ENCODE results near the gene DNAI2. TPM values are rescaled to one million over a fixed set of nuclear protein-coding genes. Genes with fewer than 3 reads are reported as not detected.
A peak's percentile ranks its signal among the peaks of the same experiment; 100 is the strongest.

Gene DNAI2
- total RNA-seq, 2 donors from 2014 or later: 0.25 to 0.31 TPM

DNA sequence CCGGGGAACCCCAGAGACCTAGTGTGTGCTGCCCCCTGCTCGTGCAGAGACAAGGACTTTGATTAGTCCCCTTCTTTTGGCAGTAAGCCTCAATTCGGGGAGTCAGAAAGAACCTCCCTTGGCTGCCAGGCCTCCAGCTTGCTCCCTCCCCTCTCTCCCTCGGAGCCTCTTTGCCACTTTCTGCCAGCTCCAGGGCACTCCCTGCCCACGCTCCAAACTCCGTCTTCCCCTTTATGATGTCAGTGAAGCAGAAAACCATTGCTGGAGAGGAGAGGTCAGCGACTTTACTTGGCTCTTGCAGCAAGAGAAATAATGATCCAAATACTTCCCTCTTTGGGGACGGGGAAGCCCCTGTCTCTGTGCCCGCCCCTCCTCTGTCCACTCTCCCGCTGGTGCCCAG is 32.6 kb upstream of the DNAI2 start:
- DNase-seq (ENCODE audit: low spot score in 2 of 2) (no peak), ATAC-seq (no peak)
- no peak overlapping the region for H3K27ac Mint-ChIP-seq
- H3K9me3 Mint-ChIP-seq: no peaks in the 10 kb centered on the region
- no peaks in the 10 kb centered on the region for H3K36me3 Mint-ChIP-seq

GRCh38 chr17:74241847-74242246 is 32.2 kb upstream of the DNAI2 start:
- DNase-seq (ENCODE audit: low spot score in 2 of 2): no peak
- no peak for ATAC-seq
- H3K27ac Mint-ChIP-seq: peak overlapping the region in 1 of 2 donors; percentile 36
- no peaks in the 10 kb centered on the region for H3K9me3 Mint-ChIP-seq
- H3K36me3 Mint-ChIP-seq: no peaks in the 10 kb centered on the region

DNA sequence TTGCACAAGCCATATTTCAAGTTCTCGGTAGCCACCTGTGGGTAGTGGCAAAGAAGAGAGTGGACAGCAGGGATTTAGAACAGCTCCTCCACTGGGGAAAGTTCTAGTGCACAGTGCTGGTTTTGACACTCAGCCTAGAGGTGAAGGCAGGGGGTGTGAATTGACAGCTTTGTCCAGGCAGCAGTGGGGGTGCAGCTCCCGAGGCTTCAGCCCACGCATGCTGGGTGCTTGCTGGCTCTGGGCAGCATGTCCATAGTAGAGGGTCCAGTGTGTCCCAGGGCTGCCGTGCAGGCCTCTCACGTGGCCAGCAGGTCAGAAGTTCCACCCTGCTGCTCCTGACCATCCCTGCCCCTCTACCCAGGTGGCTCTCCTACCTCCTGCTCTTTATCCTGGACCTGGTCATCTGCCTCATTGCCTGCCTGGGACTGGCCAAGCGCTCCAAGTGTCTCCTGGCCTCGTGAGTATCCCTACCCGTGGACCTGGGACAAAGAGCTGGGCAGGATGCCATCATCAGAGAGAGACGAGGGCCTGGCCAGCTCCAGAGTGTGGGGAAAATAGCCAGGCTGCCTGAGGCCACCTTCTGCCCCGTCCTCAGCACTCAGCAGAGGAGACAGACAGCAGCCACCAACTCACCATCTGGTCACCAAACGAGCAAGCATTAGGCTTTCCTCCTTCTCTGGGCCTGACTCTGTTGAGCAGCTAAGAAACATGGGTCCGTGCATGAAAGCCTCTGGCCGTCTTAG is 30.9 kb upstream of the DNAI2 start:
- Mint-ChIP-seq H3K9me3 (no peaks in the 10 kb centered on the region), H3K36me3 (no peaks in the 10 kb centered on the region), H3K27ac (no peak overlapping the region)
- DNase-seq (ENCODE audit: low spot score in 2 of 2): no peak
- ATAC-seq: no peak

GRCh38 chr17:74244128-74244527 is 29.9 kb upstream of the DNAI2 start:
- H3K9me3 Mint-ChIP-seq: no peaks in the 10 kb centered on the region
- ATAC-seq (no peak), DNase-seq (ENCODE audit: low spot score in 2 of 2) (no peak)
- H3K36me3 Mint-ChIP-seq: no peaks in the 10 kb centered on the region
- no peak overlapping the region for H3K27ac Mint-ChIP-seq

- DNase-seq (ENCODE audit: low spot score in 2 of 2) (no peak), ATAC-seq (no peak)
- no peak overlapping the region for H3K27ac Mint-ChIP-seq
- H3K9me3 Mint-ChIP-seq: no peaks in the 10 kb centered on the region
- no peaks in the 10 kb centered on the region for H3K36me3 Mint-ChIP-seq
Observed at GRCh38 chr17:74244548-74244947, 29.5 kb upstream of the DNAI2 start.

DNA sequence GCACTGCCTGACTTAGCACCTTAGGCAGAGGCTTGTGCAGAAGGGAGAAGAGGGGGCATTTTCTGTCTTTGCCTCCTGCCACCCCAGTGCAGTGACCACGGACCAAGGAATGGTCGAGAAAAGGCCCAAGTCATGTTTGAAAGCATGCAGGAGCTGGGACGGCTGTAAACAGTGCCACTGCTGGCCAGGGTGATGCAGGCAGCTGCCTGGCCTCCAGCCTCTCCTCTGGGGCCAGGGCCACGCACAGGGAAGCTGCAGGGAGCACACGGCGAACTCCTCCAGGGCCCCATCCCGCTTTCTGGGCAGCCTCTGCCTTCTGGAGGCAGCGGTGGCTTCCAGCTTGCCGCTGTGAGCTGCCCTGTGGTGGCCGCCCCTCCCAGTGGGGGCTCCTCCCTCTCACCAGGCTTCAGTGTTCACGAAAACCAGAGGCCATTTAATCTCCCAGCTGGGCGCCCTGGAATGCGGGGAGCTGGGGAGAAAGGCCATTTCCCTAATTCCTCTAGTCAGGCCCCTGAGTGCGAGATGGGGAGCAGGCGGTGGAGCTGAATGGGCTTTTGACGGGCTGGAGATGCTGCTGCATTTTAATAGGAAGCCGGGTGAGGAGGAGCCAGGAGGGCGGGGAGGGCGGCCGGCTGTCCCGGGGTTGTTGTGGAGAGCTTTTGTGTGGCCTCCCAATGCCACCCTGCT is 28.7 kb upstream of the DNAI2 start:
- H3K27ac Mint-ChIP-seq: no peak overlapping the region
- no peaks in the 10 kb centered on the region for H3K36me3 Mint-ChIP-seq
- H3K9me3 Mint-ChIP-seq: no peaks in the 10 kb centered on the region
- DNase-seq (ENCODE audit: low spot score in 2 of 2) (no peak), ATAC-seq (no peak)

DNA sequence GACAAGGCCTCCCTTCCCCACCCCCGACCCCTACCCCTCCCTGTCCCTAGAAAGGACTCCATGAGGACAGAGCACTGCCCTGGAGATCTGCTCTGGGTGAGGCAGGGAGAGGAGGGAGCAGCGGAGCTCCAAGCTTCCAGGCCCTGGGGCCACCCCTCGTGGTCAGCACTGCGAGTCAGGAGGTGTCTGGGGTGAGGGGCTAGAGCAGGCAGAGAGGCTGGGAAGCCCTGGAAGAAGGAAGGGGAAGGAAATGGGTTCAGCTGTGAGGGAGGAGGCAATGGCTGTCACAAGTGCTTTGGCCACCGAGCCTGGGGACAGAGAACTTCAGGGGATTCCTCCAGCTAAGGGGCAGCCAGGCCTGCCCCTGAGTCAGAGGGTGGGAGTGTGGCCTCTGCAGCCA is 28.2 kb upstream of the DNAI2 start:
- Mint-ChIP-seq H3K27ac (peak overlapping the region in 1 of 2 donors; percentile 74), H3K36me3 (no peaks in the 10 kb centered on the region), H3K9me3 (no peaks in the 10 kb centered on the region)
- DNase-seq (ENCODE audit: low spot score in 2 of 2) (no peak), ATAC-seq (no peak)

DNA sequence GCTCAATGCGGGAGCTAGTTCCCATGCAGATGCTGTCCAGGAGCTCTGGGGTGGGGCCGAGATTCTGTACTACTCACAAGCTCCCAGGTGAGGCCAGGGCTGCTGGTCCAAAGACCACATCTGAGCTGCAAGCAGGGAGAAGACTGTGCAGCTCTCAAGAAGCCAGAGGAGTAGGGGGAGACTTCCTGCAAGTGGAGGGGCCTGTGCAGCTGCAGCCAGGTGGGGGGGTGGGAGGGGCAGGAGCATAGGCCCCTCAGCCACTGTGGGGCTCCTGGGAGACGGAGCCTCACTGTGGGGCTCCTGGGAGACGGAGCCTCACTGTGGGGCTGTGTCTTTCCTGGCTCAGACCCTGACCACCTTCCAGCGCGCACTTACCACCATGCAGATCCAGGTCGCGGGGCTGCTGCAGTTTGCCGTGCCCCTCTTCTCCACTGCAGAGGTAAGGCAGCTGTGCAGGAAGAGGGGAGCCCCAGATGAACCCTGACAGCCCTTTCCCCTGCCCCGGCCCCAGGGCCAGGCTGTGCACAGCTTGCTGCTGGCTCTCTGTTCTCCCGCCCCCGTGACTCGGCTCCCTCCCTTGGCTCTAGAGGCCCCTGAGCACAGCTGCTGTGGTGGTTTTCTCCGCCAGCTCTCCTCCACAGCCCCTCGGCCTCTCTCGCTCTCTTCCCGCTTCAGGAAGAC is 24.3 kb upstream of the DNAI2 start:
- ATAC-seq (no peak), DNase-seq (ENCODE audit: low spot score in 2 of 2) (no peak)
- no peaks in the 10 kb centered on the region for H3K36me3 Mint-ChIP-seq
- H3K27ac Mint-ChIP-seq: no peak overlapping the region
- no peaks in the 10 kb centered on the region for H3K9me3 Mint-ChIP-seq

DNA sequence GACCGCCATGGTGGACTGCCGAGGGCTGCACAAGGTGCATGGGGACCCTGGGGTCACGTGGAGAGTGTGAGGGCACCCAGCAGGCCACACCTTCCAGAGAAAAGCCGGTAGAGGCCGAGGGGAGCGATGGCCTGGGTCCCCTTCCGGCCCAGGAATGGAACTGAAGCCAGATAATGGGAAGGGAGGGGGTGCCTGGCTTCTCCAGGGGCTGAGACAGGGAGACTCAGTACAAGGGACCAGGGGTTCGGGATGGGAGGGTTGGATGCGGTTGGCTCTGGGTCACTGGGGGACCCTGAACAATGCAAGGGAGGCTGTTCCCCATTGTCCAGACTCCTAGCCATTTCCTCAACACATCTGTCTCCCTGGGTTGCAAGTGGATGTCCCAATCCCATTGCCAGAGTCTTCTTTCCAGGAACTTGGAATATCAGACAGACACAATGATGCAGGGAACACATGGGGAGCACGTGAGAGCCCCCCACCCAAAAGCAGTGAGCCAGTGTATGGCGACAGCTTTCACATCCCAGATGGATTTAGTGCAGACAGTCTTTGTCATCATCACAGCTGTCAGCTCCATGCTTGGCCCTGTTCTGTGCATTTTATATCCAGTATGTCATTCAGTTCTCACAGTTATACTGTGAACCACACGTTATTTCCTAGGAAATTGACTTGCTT is 23.6 kb upstream of the DNAI2 start:
- Mint-ChIP-seq H3K36me3 (no peaks in the 10 kb centered on the region), H3K9me3 (no peaks in the 10 kb centered on the region), H3K27ac (no peak overlapping the region)
- no peak for DNase-seq (ENCODE audit: low spot score in 2 of 2)
- ATAC-seq: no peak

GRCh38 chr17:74251051-74251450 is 23.0 kb upstream of the DNAI2 start:
- Mint-ChIP-seq H3K27ac (no peak overlapping the region), H3K9me3 (no peaks in the 10 kb centered on the region), H3K36me3 (no peaks in the 10 kb centered on the region)
- ATAC-seq (no peak), DNase-seq (ENCODE audit: low spot score in 2 of 2) (no peak)

DNA sequence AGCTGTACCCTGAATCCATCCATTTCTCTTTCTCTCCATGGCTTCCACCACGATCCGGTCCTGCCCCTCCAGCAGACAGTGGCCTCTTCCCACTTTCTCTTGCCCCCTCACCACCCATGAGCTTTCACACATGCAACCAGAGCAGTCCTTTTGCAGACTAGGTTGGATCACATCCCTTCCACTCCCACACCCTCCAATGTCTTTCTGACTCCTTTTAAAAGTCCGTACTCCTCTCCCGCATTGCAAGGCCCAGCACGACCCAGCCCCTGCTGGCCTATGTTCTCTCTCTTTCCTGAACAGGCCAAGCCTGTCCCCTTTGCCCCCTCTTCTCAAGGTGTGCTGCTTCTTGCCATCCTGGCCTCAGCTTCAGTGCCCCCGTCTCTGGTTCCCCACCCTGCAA is 22.5 kb upstream of the DNAI2 start:
- no peak for ATAC-seq
- Mint-ChIP-seq H3K27ac (no peak overlapping the region), H3K36me3 (no peaks in the 10 kb centered on the region), H3K9me3 (no peaks in the 10 kb centered on the region)
- DNase-seq (ENCODE audit: low spot score in 2 of 2): no peak

DNA sequence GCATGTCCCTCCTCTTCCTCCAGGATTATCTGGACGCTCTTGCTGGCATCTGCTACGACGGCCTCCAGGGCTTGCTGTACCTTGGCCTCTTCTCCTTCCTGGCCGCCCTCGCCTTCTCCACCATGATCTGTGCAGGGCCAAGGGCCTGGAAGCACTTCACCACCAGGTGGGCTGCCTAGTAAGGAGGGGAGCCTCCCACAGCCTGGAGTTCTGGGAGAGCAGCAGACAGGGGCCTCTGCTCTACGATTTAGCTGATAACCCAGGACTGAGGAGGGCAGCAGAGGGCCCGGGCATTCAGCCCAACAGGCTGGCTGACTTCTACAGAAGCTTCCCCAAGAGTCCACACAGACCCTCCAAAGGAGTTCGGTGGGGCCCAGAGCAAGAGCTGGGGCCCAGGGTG is 21.8 kb upstream of the DNAI2 start:
- H3K36me3 Mint-ChIP-seq: no peaks in the 10 kb centered on the region
- ATAC-seq (no peak), DNase-seq (ENCODE audit: low spot score in 2 of 2) (no peak)
- H3K9me3 Mint-ChIP-seq: no peaks in the 10 kb centered on the region
- H3K27ac Mint-ChIP-seq: no peak overlapping the region

DNA sequence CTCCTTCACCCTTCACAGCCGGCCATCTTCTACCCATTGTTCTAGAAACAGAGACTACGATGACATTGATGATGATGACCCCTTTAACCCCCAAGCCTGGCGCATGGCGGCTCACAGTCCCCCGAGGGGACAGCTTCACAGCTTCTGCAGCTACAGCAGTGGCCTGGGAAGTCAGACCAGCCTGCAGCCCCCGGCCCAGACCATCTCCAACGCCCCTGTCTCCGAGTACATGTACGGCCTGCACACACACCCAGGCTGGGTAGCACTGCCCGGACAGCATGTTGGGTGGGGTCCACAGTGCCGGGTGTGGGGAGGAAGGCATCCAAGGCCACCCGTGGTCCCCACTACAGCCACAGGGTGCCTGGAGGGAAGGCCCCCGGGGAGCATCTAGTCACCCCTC is 21.0 kb upstream of the DNAI2 start:
- no peaks in the 10 kb centered on the region for H3K36me3 Mint-ChIP-seq
- DNase-seq (ENCODE audit: low spot score in 2 of 2) (no peak), ATAC-seq (no peak)
- H3K9me3 Mint-ChIP-seq: no peaks in the 10 kb centered on the region
- H3K27ac Mint-ChIP-seq: no peak overlapping the region

DNA sequence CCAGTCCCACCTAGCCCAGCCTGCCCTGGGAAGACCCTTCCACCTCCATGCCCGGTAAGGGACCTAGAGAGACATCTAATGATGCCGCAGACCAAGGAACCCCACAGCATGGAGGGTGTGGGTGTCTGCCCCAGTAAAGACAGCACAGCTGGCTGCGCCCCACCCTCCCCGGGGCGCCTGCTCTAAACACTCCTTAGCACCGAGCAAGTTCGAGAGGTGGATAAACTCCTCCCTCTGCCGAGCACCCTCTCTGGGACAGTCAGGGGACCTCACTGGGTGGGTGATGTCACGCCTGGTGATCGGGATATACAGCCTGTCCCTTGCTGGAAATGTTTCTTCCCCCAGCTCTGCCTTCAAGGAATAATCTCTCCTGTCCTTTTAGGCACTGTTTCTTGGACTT is 16.7 kb upstream of the DNAI2 start:
- no peak for DNase-seq (ENCODE audit: low spot score in 2 of 2)
- Mint-ChIP-seq H3K9me3 (no peaks in the 10 kb centered on the region), H3K27ac (no peak overlapping the region), H3K36me3 (no peaks in the 10 kb centered on the region)
- no peak for ATAC-seq

DNA sequence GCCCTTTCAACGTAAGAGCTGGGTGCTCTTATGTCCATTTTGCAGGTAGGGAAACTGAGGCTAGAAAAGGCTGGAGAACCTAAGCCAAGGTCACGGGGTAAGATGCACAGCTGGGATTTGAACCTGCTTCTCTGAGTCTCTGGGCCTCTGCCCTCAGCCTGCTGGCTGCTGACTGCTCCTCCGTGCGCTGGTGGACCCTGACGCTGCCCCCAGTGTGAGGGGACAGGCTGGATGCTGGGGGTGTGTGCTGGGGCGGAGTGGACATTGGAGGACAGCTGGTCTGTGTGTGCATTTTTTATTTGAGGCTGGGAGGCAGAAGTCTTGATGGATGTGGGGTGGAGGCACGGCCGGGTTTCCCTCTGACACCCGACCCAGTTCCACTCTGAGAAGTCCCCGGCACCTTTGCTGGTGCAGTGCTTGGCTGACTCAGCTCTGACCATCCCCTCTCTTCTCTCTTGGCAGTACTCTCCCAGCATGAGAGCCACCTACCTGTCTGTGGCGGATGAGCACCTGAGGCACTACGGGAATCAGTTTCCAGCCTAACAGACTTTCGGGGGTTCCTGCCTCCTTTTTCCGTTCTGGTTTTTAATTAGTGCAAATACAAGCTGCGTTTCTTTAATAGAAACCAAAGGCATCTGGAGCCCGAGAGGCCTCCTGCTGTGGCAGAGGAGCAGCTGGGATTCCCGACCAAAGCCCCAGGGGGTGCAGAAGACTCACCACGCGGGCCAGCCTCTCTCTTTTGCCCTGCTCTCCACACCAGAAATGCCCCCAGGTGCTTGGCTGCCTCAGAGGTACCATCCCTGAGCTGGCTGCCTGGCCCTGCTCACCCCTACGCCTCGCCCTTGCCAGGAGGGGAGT is 14.1 kb upstream of the DNAI2 start:
- H3K36me3 Mint-ChIP-seq: no peaks in the 10 kb centered on the region
- ATAC-seq (no peak), DNase-seq (ENCODE audit: low spot score in 2 of 2) (no peak)
- no peaks in the 10 kb centered on the region for H3K9me3 Mint-ChIP-seq
- H3K27ac Mint-ChIP-seq: no peak overlapping the region

- Mint-ChIP-seq H3K36me3 (no peaks in the 10 kb centered on the region), H3K9me3 (no peaks in the 10 kb centered on the region), H3K27ac (no peak overlapping the region)
- no peak for DNase-seq (ENCODE audit: low spot score in 2 of 2)
- no peak for ATAC-seq
Observed at GRCh38 chr17:74260525-74260850, 13.5 kb upstream of the DNAI2 start.

GRCh38 chr17:74262601-74263000 is 11.4 kb upstream of the DNAI2 start:
- Mint-ChIP-seq H3K9me3 (no peaks in the 10 kb centered on the region), H3K36me3 (no peaks in the 10 kb centered on the region), H3K27ac (no peak overlapping the region)
- ATAC-seq: no peak
- DNase-seq (ENCODE audit: low spot score in 2 of 2): no peak
